Upper lobe of right lung (tissue), 1 donor: Measurements from ENCODE around the gene ESPN. TPM values are rescaled to one million over a fixed set of nuclear protein-coding genes. Genes with fewer than 3 reads are reported as not detected.
A peak's percentile ranks its signal among the peaks of the same experiment; 100 is the strongest.

Experiments
- ATAC-seq: fragments of 200-7000 bp; cut with Tn5 transposase; one replicate; pipeline ENCODE4 v1.9.1; 2020; ENCODE audit warnings: mild to moderate bottlenecking, moderate library complexity
- DNase-seq: peaks from one replicate; pipeline ENCODE4 v3.0.0-alpha.2; 2020
- H3K27ac ChIP-seq: fragments of 200-600 bp; one replicate; pipeline ENCODE4 v1.8.0; 2022
- H3K27me3 ChIP-seq: fragments of 200-600 bp; one replicate; pipeline ENCODE4 v1.8.0; 2022; ENCODE audit warnings: mild to moderate bottlenecking
- H3K36me3 ChIP-seq: fragments of 200-600 bp; one replicate; pipeline ENCODE4 v1.8.0; 2022
- H3K4me1 ChIP-seq: fragments of 200-600 bp; one replicate; pipeline ENCODE4 v1.8.0; 2022
- H3K4me3 ChIP-seq: fragments of 200-600 bp; one replicate; pipeline ENCODE4 v1.8.0; 2022; ENCODE audit warnings: mild to moderate bottlenecking
- H3K9me3 ChIP-seq: fragments of 200-600 bp; one replicate; pipeline ENCODE4 v1.8.0; 2022
- intact Hi-C: fragments of 100-400 bp; cut with DNase I; formaldehyde crosslinking; loops from one replicate; pipeline ENCODE4 v1.11.0; 2022
- total RNA-seq: library from RNA; stranded (reverse); fragmentation: NEBNext Ultra II Directional; extraction: Animal tissue kit (Norgen Biotek cat#: 25700); gene quantifications from one replicate; pipeline ENCODE4 v1.2.1, GENCODE V29; 2021
- TF ChIP-seq, protein P1 (sequence below): fragments of 200-600 bp; IDR thresholded peaks from one replicate; pipeline ENCODE4 v1.8.0; 2022; ENCODE audit warnings: antibody characterized with exemption
- donor health status: DM: no; HTN: yes; CAD: no; lungs with severe emphysema.

ESPN gene
- total RNA-seq, 1 donor from 2014 or later = 4.3 TPM

DNA sequence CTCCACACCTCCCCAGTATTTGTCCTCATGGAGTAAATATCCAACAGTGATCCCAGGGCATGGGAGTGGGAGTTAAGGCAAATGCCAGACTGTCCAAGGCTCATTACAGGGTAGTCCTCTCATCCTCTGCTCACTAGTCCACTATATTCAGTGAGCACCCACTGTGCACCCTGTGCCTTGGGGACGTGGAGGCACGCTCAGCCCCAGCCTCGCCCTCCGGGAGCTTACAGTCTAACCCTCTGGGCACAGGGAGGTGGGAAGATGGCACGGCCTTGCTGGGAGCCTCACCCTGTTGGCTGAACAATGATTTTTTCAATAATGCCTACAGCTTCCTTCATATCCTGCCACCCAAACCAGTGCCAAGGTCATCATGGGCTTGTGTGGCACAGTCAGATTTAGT lies 7.7 kb upstream of the ESPN start:
- DNase-seq (no peak), ATAC-seq (no peak)
- TF ChIP-seq, protein P1, sequence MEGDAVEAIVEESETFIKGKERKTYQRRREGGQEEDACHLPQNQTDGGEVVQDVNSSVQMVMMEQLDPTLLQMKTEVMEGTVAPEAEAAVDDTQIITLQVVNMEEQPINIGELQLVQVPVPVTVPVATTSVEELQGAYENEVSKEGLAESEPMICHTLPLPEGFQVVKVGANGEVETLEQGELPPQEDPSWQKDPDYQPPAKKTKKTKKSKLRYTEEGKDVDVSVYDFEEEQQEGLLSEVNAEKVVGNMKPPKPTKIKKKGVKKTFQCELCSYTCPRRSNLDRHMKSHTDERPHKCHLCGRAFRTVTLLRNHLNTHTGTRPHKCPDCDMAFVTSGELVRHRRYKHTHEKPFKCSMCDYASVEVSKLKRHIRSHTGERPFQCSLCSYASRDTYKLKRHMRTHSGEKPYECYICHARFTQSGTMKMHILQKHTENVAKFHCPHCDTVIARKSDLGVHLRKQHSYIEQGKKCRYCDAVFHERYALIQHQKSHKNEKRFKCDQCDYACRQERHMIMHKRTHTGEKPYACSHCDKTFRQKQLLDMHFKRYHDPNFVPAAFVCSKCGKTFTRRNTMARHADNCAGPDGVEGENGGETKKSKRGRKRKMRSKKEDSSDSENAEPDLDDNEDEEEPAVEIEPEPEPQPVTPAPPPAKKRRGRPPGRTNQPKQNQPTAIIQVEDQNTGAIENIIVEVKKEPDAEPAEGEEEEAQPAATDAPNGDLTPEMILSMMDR = no peak
- Histone ChIP-seq H3K4me1 (peaks cover 17% of the 10 kb centered on the region), H3K27me3 (peaks cover 77% of the 10 kb centered on the region), H3K27ac (no peak overlapping the region), H3K36me3 (no peaks in the 10 kb centered on the region), H3K9me3 (no peaks in the 10 kb centered on the region), H3K4me3 (no peak overlapping the region)
- intact Hi-C loops = no loop called here

DNA sequence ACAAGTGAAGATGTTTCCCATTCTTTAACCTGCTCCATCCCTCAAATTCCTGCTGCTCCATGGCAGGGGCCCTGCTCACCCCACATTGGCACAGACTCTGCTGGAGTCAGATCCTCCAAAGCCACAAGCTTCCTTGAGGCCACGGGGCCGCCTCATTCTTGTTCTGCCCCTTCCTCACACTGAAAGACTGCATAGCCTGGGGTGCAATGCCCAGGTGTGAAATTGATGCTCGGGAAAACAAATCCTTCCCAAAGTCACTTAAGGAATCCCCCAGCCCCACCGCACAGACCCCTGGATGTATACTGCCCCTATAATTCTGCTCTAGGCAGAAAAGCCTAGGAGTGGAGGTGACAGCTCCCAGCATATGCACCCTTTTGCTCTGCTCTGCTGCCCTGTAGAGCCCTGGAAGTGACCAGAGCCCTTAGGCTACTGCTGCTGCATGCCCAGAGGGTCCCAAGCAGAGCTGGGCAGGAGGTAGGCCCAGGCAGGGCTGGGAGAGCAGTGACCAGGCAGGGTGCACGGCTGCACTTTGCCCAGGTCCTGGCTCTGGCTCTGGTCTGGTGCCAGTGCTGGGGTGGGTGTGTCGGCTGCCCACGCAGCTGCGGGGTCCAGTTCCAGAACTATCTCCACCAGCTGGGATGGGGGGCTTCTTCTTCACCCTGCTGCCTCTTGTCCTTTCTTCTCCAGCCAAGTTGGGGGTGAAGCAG lies 6.5 kb upstream of the ESPN start:
- TF ChIP-seq, protein P1 = no peak
- intact Hi-C loops = no loop called here
- Histone ChIP-seq H3K9me3 (no peaks in the 10 kb centered on the region), H3K27ac (no peak overlapping the region), H3K4me3 (no peak overlapping the region), H3K36me3 (no peaks in the 10 kb centered on the region), H3K27me3 (peaks cover 84% of the 10 kb centered on the region), H3K4me1 (peaks cover 18% of the 10 kb centered on the region)
- ATAC-seq (no peak), DNase-seq (no peak)

DNA sequence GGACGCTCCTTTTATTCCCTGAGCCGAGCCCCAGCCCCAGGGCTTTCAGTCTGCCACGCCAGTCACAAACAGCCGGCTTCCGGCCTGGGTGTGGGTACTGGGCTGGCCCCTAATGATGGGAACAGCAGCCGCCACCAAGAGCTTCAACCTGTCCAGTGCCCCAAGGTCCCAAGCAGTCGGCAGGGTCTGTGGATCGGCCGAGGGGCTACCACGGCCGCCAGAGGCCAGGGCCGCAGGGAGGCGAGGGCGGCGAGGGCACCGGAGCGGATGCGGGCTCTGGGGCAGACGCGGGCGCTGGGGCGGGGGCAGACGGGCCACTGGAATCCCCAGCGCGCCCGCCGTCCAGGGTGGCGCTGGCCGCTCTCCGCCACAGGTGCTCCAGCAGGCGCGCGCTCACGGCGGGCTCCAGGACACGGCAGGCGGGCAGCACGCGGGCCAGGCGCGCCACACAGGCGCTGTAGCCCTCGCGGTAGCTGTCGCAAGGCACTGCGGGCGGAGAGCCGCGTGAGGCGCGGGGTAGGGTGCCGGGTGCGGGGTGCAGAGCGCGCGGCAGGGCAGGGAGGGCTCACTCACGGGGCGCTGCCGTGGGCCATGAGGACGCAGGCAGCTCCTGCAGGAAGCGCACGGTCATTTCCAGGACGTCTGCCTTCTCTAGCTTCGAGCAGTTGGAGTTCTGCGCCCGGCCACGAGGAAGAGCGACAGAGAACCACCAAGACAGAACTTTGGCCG lies 5.7 kb upstream of the ESPN start:
- TF ChIP-seq, protein P1 = no peak
- no peak for ATAC-seq

DNA sequence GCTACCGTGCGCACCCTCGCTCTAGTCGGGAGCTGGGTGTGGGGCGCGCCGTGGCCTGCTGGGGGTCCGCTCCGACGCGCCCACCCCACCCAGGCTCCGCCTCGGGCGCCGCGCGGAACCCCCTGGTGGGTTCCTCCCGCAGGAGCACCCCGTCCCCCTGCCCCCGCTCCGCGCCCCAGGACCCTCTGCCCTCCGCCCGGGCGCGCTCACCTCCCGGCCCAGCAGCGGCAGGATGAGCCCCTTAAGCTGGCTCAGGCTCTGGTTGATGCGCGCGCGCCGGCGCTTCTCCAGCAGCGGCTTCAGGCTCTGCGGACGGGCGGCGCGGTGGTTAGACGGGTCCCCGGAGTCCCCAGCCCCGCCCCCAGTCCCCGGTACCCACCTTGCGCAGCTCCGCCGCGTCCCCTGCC lies 5.2 kb upstream of the ESPN start:
- DNase-seq (no peak), ATAC-seq (no peak)
- TF ChIP-seq, protein P1 = no peak
- Histone ChIP-seq H3K36me3 (no peaks in the 10 kb centered on the region), H3K9me3 (no peaks in the 10 kb centered on the region), H3K4me3 (peak overlapping the region; percentile 40), H3K4me1 (peaks cover 31% of the 10 kb centered on the region), H3K27me3 (peaks cover 95% of the 10 kb centered on the region), H3K27ac (no peak overlapping the region)
- intact Hi-C loops = no loop called here

More for the DNA sequence above, 5.7 kb upstream of the ESPN start:
- Histone ChIP-seq H3K4me3 (peak overlapping the region; percentile 40), H3K4me1 (peaks cover 25% of the 10 kb centered on the region), H3K27me3 (peaks cover 91% of the 10 kb centered on the region), H3K27ac (no peak overlapping the region), H3K36me3 (no peaks in the 10 kb centered on the region), H3K9me3 (no peaks in the 10 kb centered on the region)
- DNase-seq = no peak
- intact Hi-C loops = no loop called here

DNA sequence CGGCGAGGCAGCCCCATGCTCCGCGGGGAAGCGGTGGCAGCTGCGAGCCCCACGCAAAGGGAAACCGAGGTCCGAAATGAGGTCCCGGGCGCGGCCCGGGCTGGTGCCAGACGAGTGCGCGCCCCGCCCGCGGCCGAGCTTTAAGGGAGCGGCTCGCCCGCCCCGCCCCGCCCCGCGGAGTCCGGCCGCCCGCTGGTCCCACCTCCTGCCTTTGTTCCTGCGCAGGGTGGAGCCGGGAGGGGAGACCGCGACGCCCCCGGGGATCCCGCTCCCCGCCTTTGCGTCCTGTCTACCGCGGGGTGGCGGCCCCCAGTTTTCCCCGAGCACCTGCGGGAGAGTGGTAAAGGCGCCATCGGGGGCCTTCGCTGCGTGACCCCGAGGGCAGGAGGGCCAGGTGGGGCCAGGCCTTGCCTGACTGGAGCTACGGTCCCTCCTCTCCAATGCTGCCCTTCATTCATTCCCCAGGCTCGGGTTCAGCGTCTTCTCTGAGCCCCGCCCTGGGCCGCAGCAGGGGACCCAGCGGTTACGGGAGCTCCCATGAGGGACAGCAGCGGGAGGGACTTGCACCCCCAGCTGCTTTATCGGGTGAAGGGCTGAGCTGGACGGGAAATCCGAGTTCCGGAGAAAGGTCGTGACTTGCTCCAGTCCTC lies 4.6 kb upstream of the ESPN start, which contains the start of gene HES2:
TSS of gene HES2 (minus strand) at position 116 of the 650 bp plus-strand sequence. CDS start at position 17, 99 bp downstream.
- TF ChIP-seq, protein P1 = no peak
- no peaks in the 10 kb centered on the region for H3K36me3 ChIP-seq
- H3K4me3 ChIP-seq = peak within 1 kb of the TSS; percentile 40
- DNase-seq (no peak), ATAC-seq (peak; percentile 61)
- H3K4me1 ChIP-seq = peaks cover 31% of the 10 kb centered on the region
- H3K9me3 ChIP-seq = no peaks in the 10 kb centered on the region
- peaks cover 93% of the 10 kb centered on the region for H3K27me3 ChIP-seq
- no peak within 1 kb of the TSS for H3K27ac ChIP-seq
- intact Hi-C loops = no loop called here
